ENCODE data around the gene TPCN1.
"Not testable (repeated sequence)": the region's sequence is repeated elsewhere in the genome, so short reads cannot be mapped to it uniquely, and the experiment has no call there.

The TPCN1 gene

GRCh38 chr12:113198296-113198695 lies 23.0 kb upstream of the TPCN1 start:
- H3K36me3 ChIP-seq (ENCODE audit: control insufficient read depth, low read depth, low read length): no peaks in the 10 kb centered on the region
- H3K9me3 ChIP-seq (ENCODE audit: control insufficient read depth, low read depth, low read length): no peaks in the 10 kb centered on the region
- no peak overlapping the region for H3K4me3 ChIP-seq (ENCODE audit: low read length)
- H3K4me1 ChIP-seq (ENCODE audit: control insufficient read depth, low read depth, low read length): no peaks in the 10 kb centered on the region
- H3K9ac ChIP-seq (ENCODE audit: low read length): no peak overlapping the region
- no peak overlapping the region for H3K27ac ChIP-seq (ENCODE audit: low read length)
- no peaks in the 10 kb centered on the region for H3K27me3 ChIP-seq (ENCODE audit: control insufficient read depth, insufficient read depth, low read length)

- Histone ChIP-seq H3K36me3 (ENCODE audit: control insufficient read depth, low read depth, low read length) (no peaks in the 10 kb centered on the region), H3K9me3 (ENCODE audit: control insufficient read depth, low read depth, low read length) (no peaks in the 10 kb centered on the region), H3K4me3 (ENCODE audit: low read length) (no peak overlapping the region), H3K4me1 (ENCODE audit: control insufficient read depth, low read depth, low read length) (no peaks in the 10 kb centered on the region), H3K27ac (ENCODE audit: low read length) (no peak overlapping the region), H3K27me3 (ENCODE audit: control insufficient read depth, insufficient read depth, low read length) (no peaks in the 10 kb centered on the region), H3K9ac (ENCODE audit: low read length) (no peak overlapping the region)
Observed at GRCh38 chr12:113200021-113200797, 21.1 kb upstream of the TPCN1 start.

GRCh38 chr12:113201187-113202177 lies 19.8 kb upstream of the TPCN1 start:
- no peaks in the 10 kb centered on the region for H3K27me3 ChIP-seq (ENCODE audit: control insufficient read depth, insufficient read depth, low read length)
- no peaks in the 10 kb centered on the region for H3K9me3 ChIP-seq (ENCODE audit: control insufficient read depth, low read depth, low read length)
- H3K4me3 ChIP-seq (ENCODE audit: low read length): no peak overlapping the region
- no peak overlapping the region for H3K27ac ChIP-seq (ENCODE audit: low read length)
- H3K9ac ChIP-seq (ENCODE audit: low read length): no peak overlapping the region
- H3K36me3 ChIP-seq (ENCODE audit: control insufficient read depth, low read depth, low read length): no peaks in the 10 kb centered on the region
- H3K4me1 ChIP-seq (ENCODE audit: control insufficient read depth, low read depth, low read length): no peaks in the 10 kb centered on the region

GRCh38 chr12:113202300-113203075 lies 18.8 kb upstream of the TPCN1 start:
- no peak overlapping the region for H3K9ac ChIP-seq (ENCODE audit: low read length)
- H3K4me3 ChIP-seq (ENCODE audit: low read length): no peak overlapping the region
- no peaks in the 10 kb centered on the region for H3K9me3 ChIP-seq (ENCODE audit: control insufficient read depth, low read depth, low read length)
- H3K4me1 ChIP-seq (ENCODE audit: control insufficient read depth, low read depth, low read length): no peaks in the 10 kb centered on the region
- no peaks in the 10 kb centered on the region for H3K36me3 ChIP-seq (ENCODE audit: control insufficient read depth, low read depth, low read length)
- no peak overlapping the region for H3K27ac ChIP-seq (ENCODE audit: low read length)
- no peaks in the 10 kb centered on the region for H3K27me3 ChIP-seq (ENCODE audit: control insufficient read depth, insufficient read depth, low read length)

- Histone ChIP-seq H3K9ac (ENCODE audit: low read length) (no peak overlapping the region), H3K36me3 (ENCODE audit: control insufficient read depth, low read depth, low read length) (no peaks in the 10 kb centered on the region), H3K27me3 (ENCODE audit: control insufficient read depth, insufficient read depth, low read length) (no peaks in the 10 kb centered on the region), H3K27ac (ENCODE audit: low read length) (no peak overlapping the region), H3K4me3 (ENCODE audit: low read length) (no peak overlapping the region), H3K9me3 (ENCODE audit: control insufficient read depth, low read depth, low read length) (no peaks in the 10 kb centered on the region), H3K4me1 (ENCODE audit: control insufficient read depth, low read depth, low read length) (peaks cover 5% of the 10 kb centered on the region)
Observed at GRCh38 chr12:113203852-113204760, 17.2 kb upstream of the TPCN1 start.

- no peak overlapping the region for H3K9ac ChIP-seq (ENCODE audit: low read length)
- no peak overlapping the region for H3K27ac ChIP-seq (ENCODE audit: low read length)
- H3K4me1 ChIP-seq (ENCODE audit: control insufficient read depth, low read depth, low read length): peaks cover 5% of the 10 kb centered on the region
- no peaks in the 10 kb centered on the region for H3K36me3 ChIP-seq (ENCODE audit: control insufficient read depth, low read depth, low read length)
- H3K27me3 ChIP-seq (ENCODE audit: control insufficient read depth, insufficient read depth, low read length): no peaks in the 10 kb centered on the region
- no peak overlapping the region for H3K4me3 ChIP-seq (ENCODE audit: low read length)
- H3K9me3 ChIP-seq (ENCODE audit: control insufficient read depth, low read depth, low read length): no peaks in the 10 kb centered on the region
Observed at GRCh38 chr12:113204804-113205203, 16.5 kb upstream of the TPCN1 start.

GRCh38 chr12:113206802-113207201 lies 14.5 kb upstream of the TPCN1 start:
- not testable (repeated sequence) for H3K9me3 ChIP-seq (ENCODE audit: control insufficient read depth, low read depth, low read length); H3K4me3 ChIP-seq (ENCODE audit: low read length); H3K27ac ChIP-seq (ENCODE audit: low read length); H3K4me1 ChIP-seq (ENCODE audit: control insufficient read depth, low read depth, low read length); H3K9ac ChIP-seq (ENCODE audit: low read length); H3K27me3 ChIP-seq (ENCODE audit: control insufficient read depth, insufficient read depth, low read length); H3K36me3 ChIP-seq (ENCODE audit: control insufficient read depth, low read depth, low read length)

- Histone ChIP-seq H3K27me3 (ENCODE audit: control insufficient read depth, insufficient read depth, low read length) (no peaks in the 10 kb centered on the region), H3K27ac (ENCODE audit: low read length) (no peak overlapping the region), H3K9ac (ENCODE audit: low read length) (no peak overlapping the region), H3K36me3 (ENCODE audit: control insufficient read depth, low read depth, low read length) (no peaks in the 10 kb centered on the region), H3K9me3 (ENCODE audit: control insufficient read depth, low read depth, low read length) (no peaks in the 10 kb centered on the region), H3K4me1 (ENCODE audit: control insufficient read depth, low read depth, low read length) (peaks cover 5% of the 10 kb centered on the region), H3K4me3 (ENCODE audit: low read length) (no peak overlapping the region)
Observed at GRCh38 chr12:113207613-113208040, 13.6 kb upstream of the TPCN1 start.

- no peaks in the 10 kb centered on the region for H3K9me3 ChIP-seq (ENCODE audit: control insufficient read depth, low read depth, low read length)
- no peak overlapping the region for H3K4me3 ChIP-seq (ENCODE audit: low read length)
- H3K9ac ChIP-seq (ENCODE audit: low read length): no peak overlapping the region
- H3K27ac ChIP-seq (ENCODE audit: low read length): no peak overlapping the region
- H3K27me3 ChIP-seq (ENCODE audit: control insufficient read depth, insufficient read depth, low read length): no peaks in the 10 kb centered on the region
- no peaks in the 10 kb centered on the region for H3K36me3 ChIP-seq (ENCODE audit: control insufficient read depth, low read depth, low read length)
- peaks cover 5% of the 10 kb centered on the region for H3K4me1 ChIP-seq (ENCODE audit: control insufficient read depth, low read depth, low read length)
Observed at GRCh38 chr12:113208041-113208934, 13.0 kb upstream of the TPCN1 start.

- Histone ChIP-seq H3K9me3 (ENCODE audit: control insufficient read depth, low read depth, low read length) (no peaks in the 10 kb centered on the region), H3K4me1 (ENCODE audit: control insufficient read depth, low read depth, low read length) (peaks cover 5% of the 10 kb centered on the region), H3K9ac (ENCODE audit: low read length) (no peak overlapping the region), H3K27me3 (ENCODE audit: control insufficient read depth, insufficient read depth, low read length) (no peaks in the 10 kb centered on the region), H3K36me3 (ENCODE audit: control insufficient read depth, low read depth, low read length) (no peaks in the 10 kb centered on the region), H3K27ac (ENCODE audit: low read length) (no peak overlapping the region), H3K4me3 (ENCODE audit: low read length) (no peak overlapping the region)
Observed at GRCh38 chr12:113211160-113211559, 10.1 kb upstream of the TPCN1 start.

All from iPS-18a (cell line).